PFSK-1 (cell line): Measurements from ENCODE around the gene WDR38.

ENCODE experiments used
- FOXP2 ChIP-seq: optimal IDR thresholded peaks from 2 replicates; pipeline ENCODE3; 2011; ENCODE audit warnings: borderline replicate concordance, control low read depth, inconsistent platforms; ENCODE audit not compliant: insufficient read depth; ENCODE audit errors: extremely low read length, extremely low read depth
- POLR2AphosphoS5 ChIP-seq: IDR thresholded peaks from 2 replicates; pipeline ENCODE4 v1.6.1; 2012; ENCODE audit warnings: low read depth, mild to moderate bottlenecking, control low read depth, low read length, moderate library complexity
- SIN3A ChIP-seq: IDR thresholded peaks from 2 replicates; pipeline ENCODE4 v1.6.1; 2012; ENCODE audit warnings: mild to moderate bottlenecking, low read length, moderate library complexity, borderline replicate concordance; ENCODE audit not compliant: insufficient read depth
- TAF1 ChIP-seq: IDR thresholded peaks from 2 replicates; pipeline ENCODE4 v1.6.1; 2012; ENCODE audit warnings: low read length, control low read depth, borderline replicate concordance; ENCODE audit not compliant: insufficient read depth
- TF ChIP-seq, protein P1 (sequence below), 2 experiments: IDR thresholded peaks; 2 replicates each; pipeline versions ENCODE4 v1.6.1 to v1.8.0; 2011 to 2012; ENCODE audit warnings: low read depth in 2 of 2, low read length in 2 of 2, control low read depth in 1 of 2, inconsistent platforms in 1 of 2, mild to moderate bottlenecking in 1 of 2, moderate library complexity in 1 of 2; ENCODE audit not compliant: insufficient read depth in 1 of 2

WDR38 gene

DNA sequence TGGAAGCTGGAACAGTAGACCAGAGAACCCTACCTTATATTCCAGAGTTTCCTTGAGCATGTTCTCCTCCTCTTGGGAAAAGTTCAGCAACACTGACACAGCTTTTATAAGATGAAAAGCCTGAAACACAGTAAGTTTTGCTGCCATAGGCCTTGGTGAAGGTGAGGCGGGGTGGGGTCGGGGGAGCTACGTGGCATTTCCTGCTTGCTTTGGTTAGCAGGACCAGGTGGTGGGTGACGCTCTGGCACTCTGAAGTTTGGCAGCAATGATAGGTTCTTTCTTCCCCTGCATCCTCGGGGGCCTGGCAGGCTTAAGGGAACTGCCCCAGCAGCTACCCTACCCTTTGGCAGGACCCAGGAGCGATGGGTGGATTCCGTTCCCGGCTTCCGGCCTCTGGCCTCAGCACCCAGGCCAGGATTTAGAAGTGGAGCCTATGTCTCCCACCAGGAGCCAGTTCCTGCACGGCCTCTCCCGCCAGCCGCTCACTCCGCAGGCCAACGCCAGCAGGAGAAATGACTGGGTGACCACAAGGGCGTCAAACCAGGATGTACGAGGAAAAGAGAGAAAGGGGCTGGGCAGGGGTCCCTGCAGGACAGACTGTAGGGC lies 28.0 kb downstream of the WDR38 start:
- TF ChIP-seq, protein P1, sequence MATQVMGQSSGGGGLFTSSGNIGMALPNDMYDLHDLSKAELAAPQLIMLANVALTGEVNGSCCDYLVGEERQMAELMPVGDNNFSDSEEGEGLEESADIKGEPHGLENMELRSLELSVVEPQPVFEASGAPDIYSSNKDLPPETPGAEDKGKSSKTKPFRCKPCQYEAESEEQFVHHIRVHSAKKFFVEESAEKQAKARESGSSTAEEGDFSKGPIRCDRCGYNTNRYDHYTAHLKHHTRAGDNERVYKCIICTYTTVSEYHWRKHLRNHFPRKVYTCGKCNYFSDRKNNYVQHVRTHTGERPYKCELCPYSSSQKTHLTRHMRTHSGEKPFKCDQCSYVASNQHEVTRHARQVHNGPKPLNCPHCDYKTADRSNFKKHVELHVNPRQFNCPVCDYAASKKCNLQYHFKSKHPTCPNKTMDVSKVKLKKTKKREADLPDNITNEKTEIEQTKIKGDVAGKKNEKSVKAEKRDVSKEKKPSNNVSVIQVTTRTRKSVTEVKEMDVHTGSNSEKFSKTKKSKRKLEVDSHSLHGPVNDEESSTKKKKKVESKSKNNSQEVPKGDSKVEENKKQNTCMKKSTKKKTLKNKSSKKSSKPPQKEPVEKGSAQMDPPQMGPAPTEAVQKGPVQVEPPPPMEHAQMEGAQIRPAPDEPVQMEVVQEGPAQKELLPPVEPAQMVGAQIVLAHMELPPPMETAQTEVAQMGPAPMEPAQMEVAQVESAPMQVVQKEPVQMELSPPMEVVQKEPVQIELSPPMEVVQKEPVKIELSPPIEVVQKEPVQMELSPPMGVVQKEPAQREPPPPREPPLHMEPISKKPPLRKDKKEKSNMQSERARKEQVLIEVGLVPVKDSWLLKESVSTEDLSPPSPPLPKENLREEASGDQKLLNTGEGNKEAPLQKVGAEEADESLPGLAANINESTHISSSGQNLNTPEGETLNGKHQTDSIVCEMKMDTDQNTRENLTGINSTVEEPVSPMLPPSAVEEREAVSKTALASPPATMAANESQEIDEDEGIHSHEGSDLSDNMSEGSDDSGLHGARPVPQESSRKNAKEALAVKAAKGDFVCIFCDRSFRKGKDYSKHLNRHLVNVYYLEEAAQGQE (IDR thresholded peaks at IDR 0.05; ENCODE audit: insufficient read depth in 1 of 2, low read depth in 2 of 2, low read length in 2 of 2), result no peak
- TF ChIP-seq POLR2AphosphoS5 (no peak), SIN3A (no peak), TAF1 (no peak), FOXP2 (no peak)

DNA sequence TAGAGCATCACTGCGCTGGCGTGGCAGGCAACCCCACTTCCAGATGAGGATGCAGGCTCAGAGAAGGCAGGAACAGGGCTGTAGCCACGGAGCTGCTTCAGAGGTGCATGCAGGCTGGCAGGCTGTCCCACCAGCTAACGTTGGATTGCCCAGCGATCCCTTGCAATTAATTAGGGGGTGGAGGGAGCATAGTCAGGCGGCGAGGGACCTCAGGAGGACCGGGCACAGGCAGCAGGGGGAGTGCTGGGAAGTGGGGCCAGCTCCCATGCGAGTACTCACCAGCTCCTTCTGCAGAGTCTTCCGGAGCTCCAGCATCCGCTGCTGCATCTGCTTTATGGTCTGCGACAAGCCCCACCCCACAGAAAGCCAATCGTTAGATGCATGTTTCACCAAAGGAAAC lies 29.0 kb downstream of the WDR38 start:
- TF ChIP-seq SIN3A (no peak), FOXP2 (no peak), POLR2AphosphoS5 (no peak), TAF1 (no peak)
- TF ChIP-seq, protein P1 (IDR thresholded peaks at IDR 0.05; ENCODE audit: insufficient read depth in 1 of 2, low read depth in 2 of 2, low read length in 2 of 2), result no peak

DNA sequence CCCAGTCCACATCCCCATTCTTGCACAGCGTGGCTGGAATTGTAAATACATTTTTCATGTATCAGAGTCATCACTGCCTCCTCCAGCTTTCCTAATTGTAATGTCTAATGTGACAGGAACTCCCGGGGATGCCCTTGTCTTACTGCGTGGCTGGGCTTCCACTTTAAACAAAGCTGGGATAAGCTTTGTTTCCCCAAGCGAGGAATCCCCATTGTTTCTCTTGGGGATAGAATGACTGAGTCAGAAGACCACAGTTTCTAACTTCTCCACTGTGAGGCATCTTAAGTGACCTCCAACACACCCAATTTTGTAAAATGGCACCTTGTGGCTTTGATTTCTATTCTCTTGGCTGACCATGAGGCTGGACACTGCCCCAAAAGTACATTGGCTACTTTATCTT lies 31.1 kb downstream of the WDR38 start:
- TF ChIP-seq, protein P1 (IDR thresholded peaks at IDR 0.05; ENCODE audit: insufficient read depth in 1 of 2, low read depth in 2 of 2, low read length in 2 of 2), result no peak
- TF ChIP-seq TAF1 (no peak), FOXP2 (no peak), POLR2AphosphoS5 (no peak), SIN3A (no peak)

DNA sequence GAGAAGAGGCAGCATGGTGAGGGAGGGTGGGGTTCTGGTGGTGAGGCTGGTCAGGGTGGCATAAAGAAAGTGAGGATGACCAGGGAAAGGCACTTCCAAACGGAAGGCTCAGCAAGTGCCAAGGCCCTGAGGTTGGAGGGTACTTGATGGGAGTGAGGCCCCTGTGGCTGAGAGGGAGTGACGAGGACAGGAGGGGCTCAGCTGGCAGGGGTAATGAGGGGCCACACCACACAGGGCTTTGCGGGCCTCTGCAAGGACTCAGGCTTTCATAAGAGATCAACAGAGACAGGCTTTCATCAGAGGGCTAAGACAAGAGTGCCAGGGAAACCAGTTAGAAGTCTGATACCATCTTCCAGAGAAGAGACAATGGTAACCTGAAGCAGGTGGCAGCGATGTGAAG lies 32.3 kb downstream of the WDR38 start:
- TF ChIP-seq, protein P1 (IDR thresholded peaks at IDR 0.05; ENCODE audit: insufficient read depth in 1 of 2, low read depth in 2 of 2, low read length in 2 of 2), result no peak
- no peak for TF ChIP-seq POLR2AphosphoS5
- TF ChIP-seq FOXP2, result no peak
- no peak for TF ChIP-seq TAF1
- no peak for TF ChIP-seq SIN3A

DNA sequence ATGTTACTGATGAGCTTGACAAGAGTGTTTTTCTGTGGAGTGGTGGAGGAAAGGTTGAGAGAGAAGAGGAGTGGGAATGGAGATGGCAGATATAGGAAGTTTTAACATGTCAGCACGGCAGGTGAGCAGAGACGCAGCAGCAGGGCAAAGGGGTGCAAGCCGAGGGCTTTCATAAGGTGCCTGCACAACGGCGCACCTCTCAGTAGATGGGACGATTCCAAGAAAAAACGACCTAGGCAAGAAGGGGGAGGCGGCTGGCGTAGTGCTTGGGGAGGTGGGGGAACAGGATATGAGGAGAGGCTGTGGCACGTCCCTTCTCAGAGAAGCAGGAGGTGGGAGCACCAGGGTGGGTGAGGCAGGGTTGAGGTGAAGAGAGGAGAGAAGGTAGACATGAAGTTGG lies 33.2 kb downstream of the WDR38 start:
- TF ChIP-seq FOXP2, result no peak
- no peak for TF ChIP-seq POLR2AphosphoS5
- no peak for TF ChIP-seq TAF1
- no peak for TF ChIP-seq SIN3A
- TF ChIP-seq, protein P1 (IDR thresholded peaks at IDR 0.05; ENCODE audit: insufficient read depth in 1 of 2, low read depth in 2 of 2, low read length in 2 of 2), result no peak
